HFF-Myc (cell line): ENCODE data around the gene MACO1.
"Not testable (repeated sequence)": the region's sequence is repeated elsewhere in the genome, so short reads cannot be mapped to it uniquely, and the experiment has no call there.

ENCODE experiments used
- DNase-seq: peaks from one replicate; pipeline ENCODE4 v3.0.0-alpha.2; 2011; ENCODE audit warnings: low read depth; ENCODE audit errors: extremely low read depth
- H3K4me3 ChIP-seq: replicated peaks from 2 replicates; pipeline ENCODE4 v1.5.1; 2011; ENCODE audit warnings: low read depth, mild to moderate bottlenecking, control low read depth, low read length
- TF ChIP-seq, protein P1 (sequence below): IDR thresholded peaks from 2 replicates; pipeline ENCODE4 v1.5.1; 2012; ENCODE audit warnings: mild to moderate bottlenecking, low read depth, low read length, control low read depth; ENCODE audit errors: missing control alignments

MACO1 gene, protein sequence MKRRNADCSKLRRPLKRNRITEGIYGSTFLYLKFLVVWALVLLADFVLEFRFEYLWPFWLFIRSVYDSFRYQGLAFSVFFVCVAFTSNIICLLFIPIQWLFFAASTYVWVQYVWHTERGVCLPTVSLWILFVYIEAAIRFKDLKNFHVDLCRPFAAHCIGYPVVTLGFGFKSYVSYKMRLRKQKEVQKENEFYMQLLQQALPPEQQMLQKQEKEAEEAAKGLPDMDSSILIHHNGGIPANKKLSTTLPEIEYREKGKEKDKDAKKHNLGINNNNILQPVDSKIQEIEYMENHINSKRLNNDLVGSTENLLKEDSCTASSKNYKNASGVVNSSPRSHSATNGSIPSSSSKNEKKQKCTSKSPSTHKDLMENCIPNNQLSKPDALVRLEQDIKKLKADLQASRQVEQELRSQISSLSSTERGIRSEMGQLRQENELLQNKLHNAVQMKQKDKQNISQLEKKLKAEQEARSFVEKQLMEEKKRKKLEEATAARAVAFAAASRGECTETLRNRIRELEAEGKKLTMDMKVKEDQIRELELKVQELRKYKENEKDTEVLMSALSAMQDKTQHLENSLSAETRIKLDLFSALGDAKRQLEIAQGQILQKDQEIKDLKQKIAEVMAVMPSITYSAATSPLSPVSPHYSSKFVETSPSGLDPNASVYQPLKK

DNA sequence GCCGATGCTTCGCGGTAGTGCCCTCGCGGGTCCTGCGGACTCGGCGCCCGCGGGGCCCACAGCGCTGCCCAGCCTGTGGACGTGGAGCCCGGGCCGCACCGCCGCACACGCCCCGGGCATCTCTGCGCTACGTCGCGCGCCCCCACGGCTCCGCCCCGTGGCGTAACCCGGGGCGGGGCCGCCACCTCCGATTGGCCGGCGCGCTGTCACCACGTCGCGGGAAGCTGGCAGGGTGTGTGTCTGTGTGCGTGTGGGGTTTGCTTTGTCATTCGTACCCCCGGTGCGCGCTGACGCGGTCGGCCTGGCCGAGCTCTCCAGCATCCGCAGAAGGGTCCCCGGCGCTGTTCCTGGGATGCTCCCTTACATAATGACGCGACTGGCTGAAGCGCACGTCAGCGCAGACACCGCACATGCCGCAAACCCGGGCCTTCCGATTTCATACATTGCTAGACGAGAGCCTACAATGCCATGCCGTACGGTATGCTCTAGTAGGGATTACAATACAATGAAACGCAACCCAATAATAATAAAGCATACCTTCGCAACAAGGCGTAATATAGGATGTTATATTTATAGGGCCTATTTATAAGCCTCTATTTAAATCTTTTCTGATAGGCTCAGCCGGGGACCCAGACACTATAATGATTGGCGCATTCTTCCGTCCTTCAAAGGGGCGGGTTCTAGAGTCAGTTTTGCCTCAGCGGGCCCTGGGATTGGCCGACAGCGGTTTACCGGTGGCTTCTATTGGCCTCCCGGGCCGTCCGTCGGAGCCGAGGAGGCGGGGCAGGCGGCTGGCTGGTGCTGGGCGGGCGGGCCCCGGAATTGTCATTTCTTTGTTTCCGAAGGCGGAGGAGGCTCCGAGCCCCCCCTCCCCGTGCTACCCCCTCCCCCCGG lies at the start of gene MACO1:
Gene MACO1, plus strand, starts transcription at position 825 of the 894 bp plus-strand sequence. CDS start 202 bp downstream, outside the sequence.
- H3K4me3 ChIP-seq = peak within 1 kb of the TSS; percentile 74
- TF ChIP-seq, protein P1, sequence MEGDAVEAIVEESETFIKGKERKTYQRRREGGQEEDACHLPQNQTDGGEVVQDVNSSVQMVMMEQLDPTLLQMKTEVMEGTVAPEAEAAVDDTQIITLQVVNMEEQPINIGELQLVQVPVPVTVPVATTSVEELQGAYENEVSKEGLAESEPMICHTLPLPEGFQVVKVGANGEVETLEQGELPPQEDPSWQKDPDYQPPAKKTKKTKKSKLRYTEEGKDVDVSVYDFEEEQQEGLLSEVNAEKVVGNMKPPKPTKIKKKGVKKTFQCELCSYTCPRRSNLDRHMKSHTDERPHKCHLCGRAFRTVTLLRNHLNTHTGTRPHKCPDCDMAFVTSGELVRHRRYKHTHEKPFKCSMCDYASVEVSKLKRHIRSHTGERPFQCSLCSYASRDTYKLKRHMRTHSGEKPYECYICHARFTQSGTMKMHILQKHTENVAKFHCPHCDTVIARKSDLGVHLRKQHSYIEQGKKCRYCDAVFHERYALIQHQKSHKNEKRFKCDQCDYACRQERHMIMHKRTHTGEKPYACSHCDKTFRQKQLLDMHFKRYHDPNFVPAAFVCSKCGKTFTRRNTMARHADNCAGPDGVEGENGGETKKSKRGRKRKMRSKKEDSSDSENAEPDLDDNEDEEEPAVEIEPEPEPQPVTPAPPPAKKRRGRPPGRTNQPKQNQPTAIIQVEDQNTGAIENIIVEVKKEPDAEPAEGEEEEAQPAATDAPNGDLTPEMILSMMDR = no peak
- peak; percentile 89 for DNase-seq

DNA sequence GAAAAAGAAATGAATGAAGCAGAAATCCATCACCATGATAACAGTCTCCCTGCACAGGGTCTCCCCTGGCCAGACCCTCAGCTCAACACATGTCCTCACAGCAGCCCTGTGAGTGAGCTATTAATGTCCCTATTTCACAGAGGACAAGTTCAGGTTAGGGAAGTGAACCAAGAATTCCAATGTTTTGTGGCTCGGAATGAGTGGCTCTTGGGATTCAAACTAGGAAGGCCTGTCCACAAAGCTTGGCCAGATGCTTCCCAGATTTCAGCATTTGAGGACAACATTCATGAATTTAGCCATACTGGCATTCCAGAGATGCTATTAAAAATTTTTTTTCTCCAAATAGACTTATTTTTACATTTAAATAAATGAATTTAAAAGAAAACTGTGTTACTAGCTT lies 48.2 kb upstream of the MACO1 start:
- not testable (repeated sequence) for DNase-seq, H3K4me3 ChIP-seq

DNA sequence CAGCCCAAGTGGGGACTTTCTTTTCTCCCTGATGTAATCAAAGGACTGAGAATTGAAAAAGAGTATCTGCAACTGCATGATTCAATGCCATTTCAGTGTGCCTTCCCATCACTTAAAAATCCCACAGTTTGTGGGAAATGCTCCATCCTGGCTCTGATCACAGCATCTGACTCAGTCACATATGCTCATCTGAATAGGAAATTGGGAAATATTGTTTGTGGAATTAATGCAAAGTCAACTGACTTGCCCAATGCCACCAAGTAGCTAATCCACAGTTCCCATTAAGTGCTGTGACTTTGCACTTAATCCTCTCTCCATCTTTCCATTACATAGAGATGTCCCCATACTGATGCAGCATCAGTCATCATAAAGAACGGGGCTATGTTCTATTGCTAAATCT lies 47.6 kb upstream of the MACO1 start:
- not testable (repeated sequence) for DNase-seq, H3K4me3 ChIP-seq

DNA sequence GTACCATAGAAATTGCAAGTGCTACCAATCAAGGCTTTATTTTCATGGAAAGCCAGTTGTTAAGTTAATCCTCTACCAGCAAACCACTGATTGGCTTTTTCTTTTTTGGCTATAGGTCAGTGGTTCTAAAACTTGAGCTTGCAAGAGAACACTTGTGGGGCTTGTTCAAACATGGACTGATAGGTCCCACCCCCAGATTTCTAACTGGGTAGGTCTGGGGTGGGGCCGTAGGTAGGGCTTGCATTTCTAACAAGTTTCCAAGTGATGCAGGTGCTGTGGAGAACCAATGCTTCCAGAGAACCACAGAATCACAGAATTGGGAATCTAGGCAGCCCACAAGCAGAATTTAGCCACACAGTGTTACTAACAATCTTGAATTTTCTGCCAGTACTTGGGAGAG lies 46.8 kb upstream of the MACO1 start:
- not testable (repeated sequence) for H3K4me3 ChIP-seq, DNase-seq

DNA sequence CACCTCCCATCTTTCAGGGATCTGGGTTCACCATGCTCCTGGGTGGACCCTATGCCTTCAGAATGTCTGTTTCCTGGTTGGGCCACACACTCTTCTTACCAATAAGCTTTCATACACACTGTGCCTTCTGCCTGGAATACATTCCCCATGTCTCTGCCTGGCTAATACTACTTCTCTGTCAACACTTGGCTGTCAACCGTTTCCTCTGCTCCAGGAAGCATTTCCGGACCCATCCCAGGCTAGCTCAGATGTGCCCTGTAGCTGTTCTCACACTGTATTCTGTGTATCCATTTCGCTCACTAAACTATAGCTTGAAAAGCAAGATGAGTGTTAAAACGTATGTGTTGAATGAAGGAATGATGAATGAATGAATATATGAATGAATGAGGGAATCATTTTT lies 43.6 kb upstream of the MACO1 start:
- not testable (repeated sequence) for DNase-seq, H3K4me3 ChIP-seq

DNA sequence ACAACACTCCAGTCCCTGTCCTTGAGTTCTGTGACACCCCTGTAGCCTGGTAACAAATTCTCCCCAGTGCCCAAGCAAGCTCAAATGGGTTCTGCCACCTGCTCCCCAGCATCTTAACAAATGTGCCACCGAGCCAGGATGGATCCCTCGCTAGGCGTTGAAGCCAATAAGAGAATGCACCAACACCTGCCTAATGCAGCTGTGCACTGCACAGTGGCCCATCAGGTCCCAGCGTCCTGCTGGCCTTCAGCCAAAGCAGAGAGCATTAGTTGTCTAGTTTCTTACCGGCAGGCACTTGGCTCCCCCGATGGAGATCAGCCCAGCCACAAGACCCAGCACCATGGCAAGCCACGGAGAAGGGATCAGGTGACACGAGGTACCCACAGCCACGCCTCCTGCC lies 42.0 kb upstream of the MACO1 start:
- not testable (repeated sequence) for DNase-seq, H3K4me3 ChIP-seq

DNA sequence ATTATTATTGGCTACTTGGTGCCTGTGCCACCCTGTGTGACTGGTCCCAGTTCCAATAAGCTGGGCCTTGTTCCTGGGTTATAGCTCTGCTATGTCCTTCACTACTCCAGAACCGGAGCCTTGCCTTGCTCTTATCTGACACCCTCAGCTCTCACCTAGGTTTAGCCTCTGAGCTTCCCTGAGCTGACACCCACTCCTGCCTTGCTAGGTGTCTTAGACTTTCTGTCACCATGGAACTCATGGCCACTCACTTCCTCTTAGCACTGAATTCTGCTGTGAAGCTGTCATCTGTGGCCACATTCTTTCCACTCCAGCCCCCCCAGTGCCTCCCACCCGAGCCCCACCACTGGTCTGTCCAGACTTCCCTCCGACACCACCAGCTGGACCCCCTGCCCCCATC lies 41.0 kb upstream of the MACO1 start:
- DNase-seq, H3K4me3 ChIP-seq: not testable (repeated sequence)

DNA sequence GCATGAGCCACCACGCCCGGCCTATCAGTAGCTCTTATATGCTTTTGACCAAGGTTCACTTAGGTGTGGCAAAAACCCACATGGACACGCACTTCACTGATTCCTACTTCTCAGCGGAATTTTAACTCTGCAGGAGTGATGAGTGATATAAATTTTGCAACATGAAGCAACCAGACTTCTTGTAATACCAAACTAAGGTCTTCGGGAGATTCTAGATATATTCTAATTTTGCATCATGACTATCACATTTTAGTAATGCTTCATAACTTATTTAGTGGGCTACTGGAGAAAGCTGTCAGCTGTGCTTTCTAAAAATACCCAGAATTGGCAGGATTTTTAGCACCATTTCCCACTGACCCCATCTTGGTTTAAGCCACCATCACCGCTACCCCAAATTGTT lies 37.9 kb upstream of the MACO1 start:
- no peak for DNase-seq
- TF ChIP-seq, protein P1 = no peak
- H3K4me3 ChIP-seq = no peak overlapping the region

DNA sequence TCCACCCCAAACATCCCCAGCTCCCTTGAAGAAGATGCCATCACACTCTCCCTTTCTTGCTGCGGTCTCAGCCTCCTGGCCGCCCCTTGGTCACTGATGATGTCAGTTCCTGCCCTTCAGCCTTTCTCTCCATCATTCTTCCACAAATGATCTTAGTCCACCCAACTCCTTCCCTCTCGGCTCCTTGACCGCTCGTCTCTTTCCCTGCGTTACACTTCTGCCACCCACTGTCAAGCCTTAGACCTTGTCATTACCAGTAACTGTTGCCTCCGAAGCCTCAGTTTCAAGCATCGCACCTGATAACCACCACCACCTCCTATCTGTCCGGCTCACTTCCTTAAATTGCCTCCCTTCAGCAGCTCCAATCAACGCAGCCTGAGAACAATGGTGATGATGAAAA lies 33.1 kb upstream of the MACO1 start:
- not testable (repeated sequence) for DNase-seq, H3K4me3 ChIP-seq

DNA sequence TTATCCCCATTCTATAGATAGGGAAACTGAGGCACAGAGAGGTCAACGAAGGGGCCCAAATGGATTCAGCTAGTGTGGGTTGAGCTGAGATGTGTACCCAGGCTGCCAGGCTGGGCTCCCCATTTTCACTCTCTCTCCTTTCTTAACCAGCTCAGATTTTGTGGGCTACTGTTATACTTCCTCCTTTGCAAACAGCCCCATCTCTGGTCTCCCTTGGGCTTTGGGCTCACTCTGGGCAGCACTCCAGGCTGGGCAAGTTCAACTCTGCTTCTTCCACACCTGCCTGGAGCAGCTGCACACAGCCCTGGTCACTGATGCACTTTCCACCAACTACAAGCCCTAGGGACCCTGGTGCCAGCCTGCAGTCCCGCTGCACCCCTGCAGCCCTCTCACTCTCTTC lies 32.6 kb upstream of the MACO1 start:
- DNase-seq, H3K4me3 ChIP-seq: not testable (repeated sequence)
